ENCODE measurements around the gene DAP. TPM values are rescaled to one million over a fixed set of nuclear protein-coding genes. Genes with fewer than 3 reads are reported as not detected.

The DAP gene
- total RNA-seq, 2 experiments from 2014 or later, result 42.5 to 45.3 TPM

- Mint-ChIP-seq H3K27ac (peak overlapping the region; percentile 100), H3K4me3 (peak overlapping the region; percentile 73), H3K4me1 (ENCODE audit: low read depth) (peaks cover 56% of the 10 kb centered on the region), H3K36me3 (ENCODE audit: low read depth) (peaks cover 27% of the 10 kb centered on the region), H3K9me3 (peaks cover 11% of the 10 kb centered on the region), H3K27me3 (no peaks in the 10 kb centered on the region)
- intact Hi-C loops (cut with micrococcal nuclease), result loop anchor here (10.0 kb wide), 1 partner anchor 129 kb away; the partner anchor contains the start of gene DAP
- ChIA-PET POLR2A (interaction anchor here (1.2 kb wide), 1 partner anchor 49 kb away, joined by 3 read pairs; no protein-coding TSS in a partner anchor), CTCF (interaction anchor here (0.9 to 2.1 kb wide), 3 partner anchors 8 to 120 kb away, joined by 3 to 11 read pairs (median 3); no protein-coding TSS in a partner anchor)
- DNase-seq (peak; percentile 51), ATAC-seq (no peak)
- TF ChIP-seq CTCF (IDR thresholded peaks at IDR 0.05), result no peak
These were observed 125.1 kb downstream of the DAP start for GRCh38 chr5:10635867-10636350.

GRCh38 chr5:10635257-10635866, 125.7 kb downstream of the DAP start:
- Mint-ChIP-seq H3K9me3 (peaks cover 11% of the 10 kb centered on the region), H3K4me1 (ENCODE audit: low read depth) (peaks cover 59% of the 10 kb centered on the region), H3K27ac (peak overlapping the region; percentile 100), H3K4me3 (peak overlapping the region; percentile 73), H3K27me3 (no peaks in the 10 kb centered on the region), H3K36me3 (ENCODE audit: low read depth) (peaks cover 27% of the 10 kb centered on the region)
- no peak for TF ChIP-seq CTCF (IDR thresholded peaks at IDR 0.05)
- DNase-seq, result peak; percentile 94
- peak; percentile 82 for ATAC-seq
- POLR2A ChIA-PET, result interaction anchor here (0.8 to 1.2 kb wide), 4 partner anchors 50 to 282 kb away, joined by 3 to 5 read pairs (median 3); partner anchors contain the start of gene ANKRD33B
- intact Hi-C loops (cut with micrococcal nuclease), result loop anchor here (10.0 kb wide), 1 partner anchor 129 kb away; the partner anchor contains the start of gene DAP
- CTCF ChIA-PET, result interaction anchor here (0.9 to 2.1 kb wide), 4 partner anchors 8 to 276 kb away, joined by 3 to 11 read pairs (median 4); no protein-coding TSS in a partner anchor

GRCh38 chr5:10634562-10634961, 126.5 kb downstream of the DAP start:
- intact Hi-C loops (cut with micrococcal nuclease), result loop anchor here (10.0 kb wide), 1 partner anchor 130 kb away; the partner anchor contains the start of gene DAP
- ATAC-seq, result peak; percentile 4
- no peak for TF ChIP-seq CTCF (IDR thresholded peaks at IDR 0.05)
- Mint-ChIP-seq H3K27ac (peak overlapping the region; percentile 100), H3K36me3 (ENCODE audit: low read depth) (peaks cover 25% of the 10 kb centered on the region), H3K4me1 (ENCODE audit: low read depth) (peaks cover 66% of the 10 kb centered on the region), H3K9me3 (peaks cover 10% of the 10 kb centered on the region), H3K4me3 (no peak overlapping the region), H3K27me3 (peaks cover 3% of the 10 kb centered on the region)
- peak; percentile 25 for DNase-seq
- ChIA-PET POLR2A (interaction anchor here (0.8 to 1.3 kb wide), 6 partner anchors 34 to 282 kb away, joined by 3 to 5 read pairs (median 3); partner anchors contain the start of gene ANKRD33B), CTCF (interaction anchor here (0.9 to 3.0 kb wide), 6 partner anchors 17 to 275 kb away, joined by 3 to 12 read pairs (median 4); no protein-coding TSS in a partner anchor)

- peaks cover 25% of the 10 kb centered on the region for H3K36me3 Mint-ChIP-seq (ENCODE audit: low read depth)
- no peak for TF ChIP-seq CTCF (IDR thresholded peaks at IDR 0.05)
- peaks cover 10% of the 10 kb centered on the region for H3K9me3 Mint-ChIP-seq
- ChIA-PET POLR2A (interaction anchor here (0.9 to 1.3 kb wide), 4 partner anchors 33 to 281 kb away, joined by 3 read pairs; no protein-coding TSS in a partner anchor), CTCF (interaction anchor here (0.9 to 3.0 kb wide), 4 partner anchors 17 to 181 kb away, joined by 3 to 12 read pairs (median 4); no protein-coding TSS in a partner anchor)
- H3K27me3 Mint-ChIP-seq, result peaks cover 6% of the 10 kb centered on the region
- ATAC-seq (peak; percentile 18), DNase-seq (no peak)
- peaks cover 71% of the 10 kb centered on the region for H3K4me1 Mint-ChIP-seq (ENCODE audit: low read depth)
- intact Hi-C loops (cut with micrococcal nuclease), result loop anchor here (10.0 kb wide), 1 partner anchor 131 kb away; the partner anchor contains the start of gene DAP
- H3K4me3 Mint-ChIP-seq, result peak overlapping the region; percentile 40
- peak overlapping the region; percentile 100 for H3K27ac Mint-ChIP-seq
These were observed 127.0 kb downstream of the DAP start for GRCh38 chr5:10634050-10634449.
